ENCODE measurements around the gene SCCPDH.
A peak's percentile ranks its signal among the peaks of the same experiment; 100 is the strongest.

The SCCPDH gene

GRCh38 chr1:246786606-246787238 lies 62.5 kb downstream of the SCCPDH start:
- TF ChIP-seq, protein P1, sequence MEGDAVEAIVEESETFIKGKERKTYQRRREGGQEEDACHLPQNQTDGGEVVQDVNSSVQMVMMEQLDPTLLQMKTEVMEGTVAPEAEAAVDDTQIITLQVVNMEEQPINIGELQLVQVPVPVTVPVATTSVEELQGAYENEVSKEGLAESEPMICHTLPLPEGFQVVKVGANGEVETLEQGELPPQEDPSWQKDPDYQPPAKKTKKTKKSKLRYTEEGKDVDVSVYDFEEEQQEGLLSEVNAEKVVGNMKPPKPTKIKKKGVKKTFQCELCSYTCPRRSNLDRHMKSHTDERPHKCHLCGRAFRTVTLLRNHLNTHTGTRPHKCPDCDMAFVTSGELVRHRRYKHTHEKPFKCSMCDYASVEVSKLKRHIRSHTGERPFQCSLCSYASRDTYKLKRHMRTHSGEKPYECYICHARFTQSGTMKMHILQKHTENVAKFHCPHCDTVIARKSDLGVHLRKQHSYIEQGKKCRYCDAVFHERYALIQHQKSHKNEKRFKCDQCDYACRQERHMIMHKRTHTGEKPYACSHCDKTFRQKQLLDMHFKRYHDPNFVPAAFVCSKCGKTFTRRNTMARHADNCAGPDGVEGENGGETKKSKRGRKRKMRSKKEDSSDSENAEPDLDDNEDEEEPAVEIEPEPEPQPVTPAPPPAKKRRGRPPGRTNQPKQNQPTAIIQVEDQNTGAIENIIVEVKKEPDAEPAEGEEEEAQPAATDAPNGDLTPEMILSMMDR (IDR thresholded peaks at IDR 0.05; ENCODE audit: unreplicated experiment in 3 of 3) = no peak
- no peak overlapping the region for H3K27ac Mint-ChIP-seq

GRCh38 chr1:246787781-246788513 lies 63.7 kb downstream of the SCCPDH start:
- Mint-ChIP-seq H3K4me1 (peaks cover 27% of the 10 kb centered on the region), H3K27ac (peak overlapping the region in 2 of 3 experiments; percentile 63 to 75), H3K4me3 (peak overlapping the region in 2 of 3 experiments; percentile 61 to 70), H3K36me3 (ENCODE audit: low read depth) (peaks cover 6% of the 10 kb centered on the region), H3K9me3 (no peaks in the 10 kb centered on the region), H3K27me3 (ENCODE audit: low read depth) (peaks cover 1% of the 10 kb centered on the region)
- TF ChIP-seq, protein P1 (IDR thresholded peaks at IDR 0.05; ENCODE audit: unreplicated experiment in 3 of 3) = no peak

More at GRCh38 chr1:246786606-246787238, 62.5 kb downstream of the SCCPDH start:
- H3K4me1 Mint-ChIP-seq = peaks cover 27% of the 10 kb centered on the region
- H3K27me3 Mint-ChIP-seq (ENCODE audit: low read depth) = no peaks in the 10 kb centered on the region
- H3K36me3 Mint-ChIP-seq (ENCODE audit: low read depth) = peaks cover 4% of the 10 kb centered on the region
- no peak overlapping the region for H3K4me3 Mint-ChIP-seq
- H3K9me3 Mint-ChIP-seq = no peaks in the 10 kb centered on the region

DNA sequence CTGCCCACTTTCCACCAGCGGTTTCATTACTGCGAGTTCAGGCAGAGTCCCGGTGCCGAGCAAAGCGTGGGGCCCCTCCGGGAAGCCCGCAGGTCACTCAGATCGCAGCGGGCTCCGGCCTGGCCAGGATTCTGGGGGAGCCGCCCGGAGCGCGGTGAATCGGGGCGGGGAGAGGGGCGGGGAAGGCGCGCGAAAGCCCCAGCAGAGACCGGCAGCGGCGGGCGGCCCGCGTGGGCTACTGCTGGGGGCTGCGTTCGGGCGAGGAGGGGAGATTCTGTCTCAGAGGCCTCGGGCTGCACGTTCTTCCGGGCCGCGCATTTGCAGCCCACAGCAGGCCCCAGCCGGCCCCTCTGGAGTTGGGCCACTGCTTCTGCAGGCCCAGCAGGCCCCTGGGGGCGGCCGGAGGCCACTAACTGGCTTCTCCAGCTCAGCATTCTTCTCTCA lies 64.7 kb downstream of the SCCPDH start:
- Mint-ChIP-seq H3K4me3 (peak overlapping the region; percentile 65 to 71 (median 70)), H3K36me3 (ENCODE audit: low read depth) (peaks cover 6% of the 10 kb centered on the region), H3K4me1 (peaks cover 34% of the 10 kb centered on the region), H3K9me3 (no peaks in the 10 kb centered on the region), H3K27ac (peak overlapping the region; percentile 75 to 78 (median 78)), H3K27me3 (ENCODE audit: low read depth) (peaks cover 4% of the 10 kb centered on the region)
- TF ChIP-seq, protein P1 (IDR thresholded peaks at IDR 0.05; ENCODE audit: unreplicated experiment in 3 of 3) = no peak

DNA sequence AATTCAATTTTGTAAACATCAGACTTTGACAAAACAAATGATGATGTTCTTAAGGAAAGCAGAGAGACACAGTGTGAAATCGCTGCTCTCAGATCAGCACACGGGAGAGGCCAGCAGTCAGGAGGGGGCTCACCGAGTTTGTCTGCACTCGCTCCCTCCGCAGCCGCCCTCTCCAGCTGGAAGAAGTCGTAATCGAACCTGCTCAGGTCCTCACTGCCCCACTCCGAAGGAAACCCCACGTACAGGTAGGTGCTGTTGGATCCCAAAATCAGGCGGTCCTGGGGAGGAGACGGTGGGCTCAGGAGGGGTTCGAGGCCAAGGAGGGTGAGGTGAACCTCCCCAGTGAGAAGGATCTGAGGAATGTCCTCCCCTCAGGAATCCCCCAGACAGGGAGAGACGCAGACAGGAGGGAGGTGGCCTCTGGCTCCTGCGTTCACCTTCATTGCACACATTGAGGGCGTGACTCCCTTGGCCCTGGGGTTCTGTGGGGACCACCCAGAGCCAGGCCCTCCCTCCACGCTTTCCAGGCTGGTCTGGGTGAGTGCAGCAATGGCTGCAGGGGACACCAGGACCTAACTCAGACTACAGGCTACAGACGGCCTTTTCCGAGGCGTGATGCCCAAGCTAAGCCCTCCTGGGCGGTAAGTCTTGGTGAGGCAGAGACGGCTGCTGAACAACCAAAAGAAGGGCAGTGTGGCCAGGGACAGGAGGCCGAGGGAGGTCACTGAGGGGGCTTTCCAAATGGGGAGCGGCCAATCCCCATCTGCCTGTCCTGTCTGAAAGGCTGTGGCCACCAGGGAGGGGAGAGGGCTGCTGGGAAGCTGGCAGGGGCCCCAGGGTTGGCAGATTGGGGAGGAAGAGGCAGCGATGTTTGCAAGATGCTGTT lies 65.5 kb downstream of the SCCPDH start:
- TF ChIP-seq, protein P1 (IDR thresholded peaks at IDR 0.05; ENCODE audit: unreplicated experiment in 3 of 3) = no peak
- H3K36me3 Mint-ChIP-seq (ENCODE audit: low read depth) = peaks cover 6% of the 10 kb centered on the region

DNA sequence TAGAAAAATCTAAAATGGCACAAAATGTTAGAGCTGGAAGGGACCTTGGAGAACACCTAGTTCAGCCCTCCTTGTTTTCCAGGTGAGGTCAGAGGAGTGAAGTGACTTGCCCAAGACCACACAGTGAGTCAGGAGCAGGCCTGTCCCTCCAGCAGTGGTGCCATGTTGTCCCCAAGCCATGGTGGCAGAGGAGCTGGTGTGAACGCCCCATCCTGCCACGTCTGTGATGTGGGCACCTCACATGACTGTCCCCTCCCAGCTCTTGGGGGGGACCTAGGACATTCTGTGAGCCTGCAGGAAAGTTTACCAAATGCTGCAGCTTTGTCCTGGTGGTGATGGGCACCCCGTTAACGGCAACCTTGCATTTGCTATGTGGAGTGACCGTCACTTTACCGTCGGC lies 66.2 kb downstream of the SCCPDH start:
- H3K4me3 Mint-ChIP-seq = no peak overlapping the region
- H3K27ac Mint-ChIP-seq = no peak overlapping the region
- peaks cover 4% of the 10 kb centered on the region for H3K27me3 Mint-ChIP-seq (ENCODE audit: low read depth)
- H3K4me1 Mint-ChIP-seq = peaks cover 31% of the 10 kb centered on the region
- H3K36me3 Mint-ChIP-seq (ENCODE audit: low read depth) = peaks cover 6% of the 10 kb centered on the region
- TF ChIP-seq, protein P1 (IDR thresholded peaks at IDR 0.05; ENCODE audit: unreplicated experiment in 3 of 3) = no peak
- H3K9me3 Mint-ChIP-seq = no peaks in the 10 kb centered on the region

More for the DNA sequence above, 65.5 kb downstream of the SCCPDH start:
- Mint-ChIP-seq H3K27me3 (ENCODE audit: low read depth) (peaks cover 4% of the 10 kb centered on the region), H3K4me1 (peaks cover 37% of the 10 kb centered on the region), H3K27ac (peak overlapping the region; percentile 74 to 78 (median 75)), H3K4me3 (peak overlapping the region; percentile 61 to 71 (median 65)), H3K9me3 (no peaks in the 10 kb centered on the region)
